SU-DHL-6 (cell line): Measurements from ENCODE around the gene DVL1.

ENCODE experiments used
- EZH2phosphoT487 ChIP-seq: fragments of 200-600 bp; sonication (generic), shearing (Covaris generic); conservative IDR thresholded peaks from 2 replicates; pipeline ENCODE4 v1.6.1; 2018; ENCODE audit warnings: mild to moderate bottlenecking, antibody characterized with exemption, low read length, moderate library complexity, mixed read lengths
- TF ChIP-seq, protein P1 (sequence below): fragments of 200-600 bp; sonication (generic); IDR thresholded peaks from one replicate; pipeline ENCODE4 v1.5.1; 2017; ENCODE audit warnings: antibody characterized with exemption, mild to moderate bottlenecking, low read length, moderate library complexity; ENCODE audit not compliant: insufficient read depth, poor library complexity, severe bottlenecking

DNA sequence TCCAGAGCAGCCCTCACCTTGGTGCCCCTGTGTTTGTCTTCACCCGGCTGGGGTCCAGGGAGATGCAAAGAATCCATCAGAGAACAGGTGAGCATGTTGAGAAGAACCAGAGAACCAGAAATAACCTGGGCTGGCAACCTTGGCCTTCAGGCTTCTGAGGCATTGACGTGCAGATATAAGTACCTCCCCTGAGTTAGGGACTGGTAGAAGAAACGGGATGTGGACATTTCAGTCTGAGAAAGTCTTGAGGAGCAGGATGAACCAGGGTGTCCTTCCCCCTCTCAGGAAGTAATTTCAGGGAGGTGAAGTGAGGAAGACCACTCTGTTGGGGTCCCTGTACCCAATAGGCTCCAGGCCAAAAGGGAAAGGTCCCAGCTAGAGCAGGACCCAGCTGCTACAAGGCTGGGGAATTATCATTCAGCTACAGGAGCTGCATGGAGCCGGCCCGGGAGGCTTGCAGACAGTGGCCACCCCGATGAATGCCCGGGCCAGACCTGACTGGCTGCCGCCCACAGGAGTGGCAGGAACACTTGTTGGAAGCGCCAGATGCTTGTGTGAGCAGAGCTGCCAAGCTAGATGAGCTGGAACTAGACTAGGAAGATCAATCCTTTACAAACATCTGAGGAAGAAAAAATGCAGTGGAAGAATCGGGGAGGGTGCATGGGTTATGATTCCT is 27.5 kb upstream of the DVL1 start:
- TF ChIP-seq, protein P1, sequence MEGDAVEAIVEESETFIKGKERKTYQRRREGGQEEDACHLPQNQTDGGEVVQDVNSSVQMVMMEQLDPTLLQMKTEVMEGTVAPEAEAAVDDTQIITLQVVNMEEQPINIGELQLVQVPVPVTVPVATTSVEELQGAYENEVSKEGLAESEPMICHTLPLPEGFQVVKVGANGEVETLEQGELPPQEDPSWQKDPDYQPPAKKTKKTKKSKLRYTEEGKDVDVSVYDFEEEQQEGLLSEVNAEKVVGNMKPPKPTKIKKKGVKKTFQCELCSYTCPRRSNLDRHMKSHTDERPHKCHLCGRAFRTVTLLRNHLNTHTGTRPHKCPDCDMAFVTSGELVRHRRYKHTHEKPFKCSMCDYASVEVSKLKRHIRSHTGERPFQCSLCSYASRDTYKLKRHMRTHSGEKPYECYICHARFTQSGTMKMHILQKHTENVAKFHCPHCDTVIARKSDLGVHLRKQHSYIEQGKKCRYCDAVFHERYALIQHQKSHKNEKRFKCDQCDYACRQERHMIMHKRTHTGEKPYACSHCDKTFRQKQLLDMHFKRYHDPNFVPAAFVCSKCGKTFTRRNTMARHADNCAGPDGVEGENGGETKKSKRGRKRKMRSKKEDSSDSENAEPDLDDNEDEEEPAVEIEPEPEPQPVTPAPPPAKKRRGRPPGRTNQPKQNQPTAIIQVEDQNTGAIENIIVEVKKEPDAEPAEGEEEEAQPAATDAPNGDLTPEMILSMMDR, result no peak
- no peak for TF ChIP-seq EZH2phosphoT487
